ENCODE results near the gene USP6.
A peak's percentile ranks its signal among the peaks of the same experiment; 100 is the strongest.
"Not testable (repeated sequence)": the region's sequence is repeated elsewhere in the genome, so short reads cannot be mapped to it uniquely, and the experiment has no call there.

Gene USP6

DNA sequence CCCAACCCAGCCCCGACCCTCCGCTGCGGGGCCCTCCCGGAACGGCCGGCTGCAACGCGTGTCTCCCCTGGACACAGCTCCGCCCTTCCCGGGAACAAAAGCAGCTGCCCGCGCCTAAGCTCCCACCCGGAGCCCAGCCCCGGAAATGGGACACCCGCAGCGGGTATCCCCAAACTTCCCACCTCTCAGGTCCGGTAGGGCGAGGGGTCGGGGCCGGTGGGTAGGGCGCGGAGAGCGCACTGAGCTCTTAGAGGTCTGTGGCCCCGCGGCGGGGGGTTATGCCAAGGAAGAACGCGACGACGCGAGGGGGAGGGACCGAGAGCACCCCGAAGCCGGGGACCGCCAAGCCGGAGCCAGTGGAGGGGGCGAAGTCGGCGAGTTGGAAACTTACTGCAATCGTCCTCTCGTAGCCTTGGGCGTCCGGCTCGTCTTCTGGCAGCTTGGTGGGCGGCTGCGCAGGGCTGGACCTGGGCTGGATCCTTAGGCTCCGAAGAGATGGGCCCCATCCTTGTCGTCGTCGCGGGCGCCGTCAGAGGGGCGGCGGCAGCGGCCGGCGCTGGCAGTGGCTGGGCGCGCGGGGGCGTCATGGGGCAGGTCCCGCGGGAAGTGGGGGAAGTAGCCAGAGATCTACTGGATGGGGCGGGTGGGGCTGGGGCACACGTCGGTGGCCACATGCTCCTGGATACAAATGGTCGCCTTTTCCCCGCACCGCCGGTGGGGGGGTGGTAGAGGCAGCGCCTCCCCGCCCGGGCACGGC lies 6.9 kb downstream of the USP6 start:
- H2AFZ ChIP-seq: peak overlapping the region; percentile 80
- no peaks in the 10 kb centered on the region for H3K36me3 ChIP-seq (ENCODE audit: control insufficient read depth, insufficient read depth, low read length)
- H3K9me3 ChIP-seq (ENCODE audit: control insufficient read depth, low read length): no peaks in the 10 kb centered on the region
- no peak overlapping the region for H3K27ac ChIP-seq
- H3K4me3 ChIP-seq (ENCODE audit: low read depth, low read length): peak overlapping the region; percentile 34
- TF ChIP-seq, protein P1, sequence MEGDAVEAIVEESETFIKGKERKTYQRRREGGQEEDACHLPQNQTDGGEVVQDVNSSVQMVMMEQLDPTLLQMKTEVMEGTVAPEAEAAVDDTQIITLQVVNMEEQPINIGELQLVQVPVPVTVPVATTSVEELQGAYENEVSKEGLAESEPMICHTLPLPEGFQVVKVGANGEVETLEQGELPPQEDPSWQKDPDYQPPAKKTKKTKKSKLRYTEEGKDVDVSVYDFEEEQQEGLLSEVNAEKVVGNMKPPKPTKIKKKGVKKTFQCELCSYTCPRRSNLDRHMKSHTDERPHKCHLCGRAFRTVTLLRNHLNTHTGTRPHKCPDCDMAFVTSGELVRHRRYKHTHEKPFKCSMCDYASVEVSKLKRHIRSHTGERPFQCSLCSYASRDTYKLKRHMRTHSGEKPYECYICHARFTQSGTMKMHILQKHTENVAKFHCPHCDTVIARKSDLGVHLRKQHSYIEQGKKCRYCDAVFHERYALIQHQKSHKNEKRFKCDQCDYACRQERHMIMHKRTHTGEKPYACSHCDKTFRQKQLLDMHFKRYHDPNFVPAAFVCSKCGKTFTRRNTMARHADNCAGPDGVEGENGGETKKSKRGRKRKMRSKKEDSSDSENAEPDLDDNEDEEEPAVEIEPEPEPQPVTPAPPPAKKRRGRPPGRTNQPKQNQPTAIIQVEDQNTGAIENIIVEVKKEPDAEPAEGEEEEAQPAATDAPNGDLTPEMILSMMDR (IDR thresholded peaks at IDR 0.05): no peak
- no peaks in the 10 kb centered on the region for H3K4me1 ChIP-seq
- no peak overlapping the region for H3K9ac ChIP-seq
- H3K4me2 ChIP-seq (ENCODE audit: low read length): peak overlapping the region; percentile 78
- H3K27me3 ChIP-seq (ENCODE audit: control insufficient read depth, insufficient read depth, low read length): no peaks in the 10 kb centered on the region
- no peaks in the 10 kb centered on the region for H3K79me2 ChIP-seq

- H3K4me2 ChIP-seq (ENCODE audit: low read length): no peak overlapping the region
- no peaks in the 10 kb centered on the region for H3K36me3 ChIP-seq (ENCODE audit: control insufficient read depth, insufficient read depth, low read length)
- H3K9me3 ChIP-seq (ENCODE audit: control insufficient read depth, low read length): no peaks in the 10 kb centered on the region
- no peaks in the 10 kb centered on the region for H3K4me1 ChIP-seq
- no peak overlapping the region for H3K9ac ChIP-seq
- H3K79me2 ChIP-seq: no peaks in the 10 kb centered on the region
- no peaks in the 10 kb centered on the region for H3K27me3 ChIP-seq (ENCODE audit: control insufficient read depth, insufficient read depth, low read length)
- no peak overlapping the region for H3K4me3 ChIP-seq (ENCODE audit: low read depth, low read length)
- TF ChIP-seq, protein P1 (IDR thresholded peaks at IDR 0.05): no peak
- no peak overlapping the region for H3K27ac ChIP-seq
- H2AFZ ChIP-seq: no peak overlapping the region
Measured at GRCh38 chr17:5123343-5124124, 7.7 kb downstream of the USP6 start.

- H3K4me3 ChIP-seq (ENCODE audit: low read depth, low read length); H3K79me2 ChIP-seq; H3K27ac ChIP-seq; H3K9ac ChIP-seq; H3K9me3 ChIP-seq (ENCODE audit: control insufficient read depth, low read length); H3K4me2 ChIP-seq (ENCODE audit: low read length); H2AFZ ChIP-seq; H3K4me1 ChIP-seq; H3K36me3 ChIP-seq (ENCODE audit: control insufficient read depth, insufficient read depth, low read length); H3K27me3 ChIP-seq (ENCODE audit: control insufficient read depth, insufficient read depth, low read length): not testable (repeated sequence)
Measured at GRCh38 chr17:5124125-5124760, 8.4 kb downstream of the USP6 start.

DNA sequence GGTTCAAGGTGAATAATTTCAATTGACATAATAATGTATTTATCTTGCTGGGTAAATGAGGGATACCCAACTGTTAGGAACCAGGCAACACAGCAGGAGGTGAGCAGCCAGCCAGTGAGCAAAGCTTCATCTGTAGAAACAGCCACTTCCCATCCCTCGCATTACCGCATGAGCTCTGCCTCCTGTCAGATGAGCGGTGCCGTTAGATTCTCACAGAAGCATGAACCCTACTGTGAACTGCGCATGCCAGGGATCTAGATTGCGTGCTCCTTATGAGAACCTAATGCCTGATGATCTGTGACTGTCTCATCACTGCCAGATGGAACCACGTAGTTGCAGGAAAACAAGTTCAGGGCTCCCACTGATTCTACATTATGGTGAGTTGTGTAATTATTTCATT lies 9.1 kb downstream of the USP6 start:
- H3K9ac ChIP-seq; H3K4me2 ChIP-seq (ENCODE audit: low read length); H3K4me1 ChIP-seq; H3K27me3 ChIP-seq (ENCODE audit: control insufficient read depth, insufficient read depth, low read length); H2AFZ ChIP-seq; H3K4me3 ChIP-seq (ENCODE audit: low read depth, low read length); H3K9me3 ChIP-seq (ENCODE audit: control insufficient read depth, low read length); H3K36me3 ChIP-seq (ENCODE audit: control insufficient read depth, insufficient read depth, low read length); H3K79me2 ChIP-seq; H3K27ac ChIP-seq: not testable (repeated sequence)

- no peak overlapping the region for H2AFZ ChIP-seq
- H3K4me2 ChIP-seq (ENCODE audit: low read length): no peak overlapping the region
- H3K79me2 ChIP-seq: no peaks in the 10 kb centered on the region
- TF ChIP-seq, protein P1 (IDR thresholded peaks at IDR 0.05): no peak
- no peaks in the 10 kb centered on the region for H3K36me3 ChIP-seq (ENCODE audit: control insufficient read depth, insufficient read depth, low read length)
- H3K4me3 ChIP-seq (ENCODE audit: low read depth, low read length): no peak overlapping the region
- H3K9ac ChIP-seq: no peak overlapping the region
- no peaks in the 10 kb centered on the region for H3K27me3 ChIP-seq (ENCODE audit: control insufficient read depth, insufficient read depth, low read length)
- H3K4me1 ChIP-seq: no peaks in the 10 kb centered on the region
- H3K27ac ChIP-seq: no peak overlapping the region
- H3K9me3 ChIP-seq (ENCODE audit: control insufficient read depth, low read length): no peaks in the 10 kb centered on the region
Measured at GRCh38 chr17:5126719-5127488, 11.1 kb downstream of the USP6 start.

Data from parathyroid adenoma (tissue), 2 donors.